Fibroblast of skin of abdomen (primary cell): ENCODE measurements around the gene IQCK.

Experiments used
- DNase-seq: peaks from one replicate; pipeline ENCODE4 v3.0.0-alpha.2; 2013

IQCK gene

GRCh38 chr16:19837331-19837980 is 119.4 kb downstream of the IQCK start:
- peak; percentile 23 for DNase-seq

- no peak for DNase-seq
Measured at GRCh38 chr16:19837984-19838707, 120.1 kb downstream of the IQCK start.

- no peak for DNase-seq
Measured at GRCh38 chr16:19840524-19841110, 122.5 kb downstream of the IQCK start.

- no peak for DNase-seq
Measured at GRCh38 chr16:19841184-19841583, 123.1 kb downstream of the IQCK start.

GRCh38 chr16:19842426-19843157 is 124.5 kb downstream of the IQCK start:
- DNase-seq: no peak

GRCh38 chr16:19843371-19843770 is 125.3 kb downstream of the IQCK start:
- peak; percentile 17 for DNase-seq

- DNase-seq: peak; percentile 82
Measured at GRCh38 chr16:19844945-19845641, 127.0 kb downstream of the IQCK start.

GRCh38 chr16:19846436-19846835 is 128.4 kb downstream of the IQCK start:
- no peak for DNase-seq

GRCh38 chr16:19848756-19849155 is 130.7 kb downstream of the IQCK start:
- DNase-seq: no peak

GRCh38 chr16:19850131-19850817 is 132.2 kb downstream of the IQCK start:
- DNase-seq: no peak

- DNase-seq: no peak
Measured at GRCh38 chr16:19851476-19851875, 133.4 kb downstream of the IQCK start.

- DNase-seq: no peak
Measured at GRCh38 chr16:19853132-19853741, 135.2 kb downstream of the IQCK start.

GRCh38 chr16:19853742-19854542 is 135.9 kb downstream of the IQCK start:
- no peak for DNase-seq

GRCh38 chr16:19854543-19854876 is 136.4 kb downstream of the IQCK start:
- no peak for DNase-seq

GRCh38 chr16:19856120-19856519 is 138.0 kb downstream of the IQCK start:
- no peak for DNase-seq

GRCh38 chr16:19857593-19858339 is 139.7 kb downstream of the IQCK start:
- no peak for DNase-seq

- DNase-seq: peak; percentile 6
Measured at GRCh38 chr16:19858340-19859018, 140.4 kb downstream of the IQCK start.

GRCh38 chr16:19859166-19859565 is 141.1 kb downstream of the IQCK start:
- DNase-seq: no peak

- DNase-seq: no peak
Measured at GRCh38 chr16:19859603-19860002, 141.5 kb downstream of the IQCK start.
